Neutrophil (primary cell): Measurements from ENCODE around the gene MMAB.

ENCODE experiments used
- H3K27ac ChIP-seq: fragments of 200-600 bp; sonication (generic); 2 replicates; pipeline ENCODE4 v1.5.1; 2016; ENCODE audit warnings: mild to moderate bottlenecking, moderate library complexity
- H3K27me3 ChIP-seq: fragments of 200-600 bp; sonication (generic); 2 replicates; pipeline ENCODE4 v1.6.0; 2016; ENCODE audit warnings: mild to moderate bottlenecking
- H3K36me3 ChIP-seq: fragments of 200-600 bp; sonication (generic); 2 replicates; pipeline ENCODE4 v1.5.1; 2017
- H3K4me1 ChIP-seq, 2 experiments: fragments of 200-600 bp in 1 of 2; sonication (generic) in 1 of 2; 1 replicate in 1 of 2; 2 replicates in 1 of 2; pipeline versions ENCODE4 v1.5.1 to v1.6.1; 2013 to 2016; ENCODE audit warnings: low read depth in 1 of 2, low read length in 1 of 2, mild to moderate bottlenecking in 1 of 2, moderate library complexity in 1 of 2; ENCODE audit not compliant: control insufficient read depth in 1 of 2, insufficient read depth in 1 of 2
- H3K4me3 ChIP-seq, 2 experiments: fragments of 200-600 bp in 1 of 2; sonication (generic) in 1 of 2; 1 replicate in 1 of 2; 2 replicates in 1 of 2; pipeline ENCODE4 v1.5.1; 2013 to 2016; ENCODE audit warnings: low read depth in 1 of 2, low read length in 1 of 2, mild to moderate bottlenecking in 1 of 2, moderate library complexity in 1 of 2
- H3K9me3 ChIP-seq: fragments of 200-600 bp; sonication (generic); 2 replicates; pipeline ENCODE4 v1.5.1; 2016
- TF ChIP-seq, protein P1 (sequence below): fragments of 200-600 bp; sonication (generic); IDR thresholded peaks from 2 replicates; pipeline ENCODE4 v1.5.1; 2016; ENCODE audit warnings: antibody characterized with exemption

MMAB gene

GRCh38 chr12:109611223-109611622 is 37.9 kb upstream of the MMAB start:
- Histone ChIP-seq H3K9me3 (no peaks in the 10 kb centered on the region), H3K36me3 (no peaks in the 10 kb centered on the region), H3K4me3 (no peak overlapping the region), H3K27me3 (peaks cover 92% of the 10 kb centered on the region), H3K4me1 (no peaks in the 10 kb centered on the region), H3K27ac (no peak overlapping the region)
- TF ChIP-seq, protein P1, sequence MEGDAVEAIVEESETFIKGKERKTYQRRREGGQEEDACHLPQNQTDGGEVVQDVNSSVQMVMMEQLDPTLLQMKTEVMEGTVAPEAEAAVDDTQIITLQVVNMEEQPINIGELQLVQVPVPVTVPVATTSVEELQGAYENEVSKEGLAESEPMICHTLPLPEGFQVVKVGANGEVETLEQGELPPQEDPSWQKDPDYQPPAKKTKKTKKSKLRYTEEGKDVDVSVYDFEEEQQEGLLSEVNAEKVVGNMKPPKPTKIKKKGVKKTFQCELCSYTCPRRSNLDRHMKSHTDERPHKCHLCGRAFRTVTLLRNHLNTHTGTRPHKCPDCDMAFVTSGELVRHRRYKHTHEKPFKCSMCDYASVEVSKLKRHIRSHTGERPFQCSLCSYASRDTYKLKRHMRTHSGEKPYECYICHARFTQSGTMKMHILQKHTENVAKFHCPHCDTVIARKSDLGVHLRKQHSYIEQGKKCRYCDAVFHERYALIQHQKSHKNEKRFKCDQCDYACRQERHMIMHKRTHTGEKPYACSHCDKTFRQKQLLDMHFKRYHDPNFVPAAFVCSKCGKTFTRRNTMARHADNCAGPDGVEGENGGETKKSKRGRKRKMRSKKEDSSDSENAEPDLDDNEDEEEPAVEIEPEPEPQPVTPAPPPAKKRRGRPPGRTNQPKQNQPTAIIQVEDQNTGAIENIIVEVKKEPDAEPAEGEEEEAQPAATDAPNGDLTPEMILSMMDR: no peak

- H3K4me3 ChIP-seq: no peak overlapping the region
- no peaks in the 10 kb centered on the region for H3K4me1 ChIP-seq
- H3K9me3 ChIP-seq: no peaks in the 10 kb centered on the region
- H3K36me3 ChIP-seq: no peaks in the 10 kb centered on the region
- TF ChIP-seq, protein P1: no peak
- peaks cover 94% of the 10 kb centered on the region for H3K27me3 ChIP-seq
- H3K27ac ChIP-seq: no peak overlapping the region
These were observed 37.2 kb upstream of the MMAB start for GRCh38 chr12:109610523-109610922.

DNA sequence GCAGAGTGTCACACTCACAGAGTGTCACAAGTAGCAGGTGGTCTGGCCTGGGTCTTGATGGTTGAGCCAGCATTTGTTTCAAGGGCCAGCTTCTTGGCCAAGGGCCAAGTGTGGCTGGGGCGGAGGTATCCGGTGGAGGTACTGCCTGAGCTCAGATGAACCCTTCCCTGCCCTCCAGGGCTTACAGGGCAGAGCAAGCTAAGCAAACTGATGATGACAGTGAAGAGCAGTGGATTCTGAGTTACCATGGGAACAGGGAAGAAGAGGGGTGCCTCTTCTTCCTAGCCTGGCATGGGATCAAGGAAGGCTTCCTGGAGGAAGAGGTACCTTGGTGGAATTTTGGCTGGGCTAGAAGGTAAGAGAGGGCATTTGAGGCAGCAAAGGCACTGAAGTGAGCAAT is 36.0 kb upstream of the MMAB start:
- no peaks in the 10 kb centered on the region for H3K4me1 ChIP-seq
- H3K27ac ChIP-seq: no peak overlapping the region
- peaks cover 93% of the 10 kb centered on the region for H3K27me3 ChIP-seq
- H3K9me3 ChIP-seq: no peaks in the 10 kb centered on the region
- TF ChIP-seq, protein P1: no peak
- no peaks in the 10 kb centered on the region for H3K36me3 ChIP-seq
- no peak overlapping the region for H3K4me3 ChIP-seq

DNA sequence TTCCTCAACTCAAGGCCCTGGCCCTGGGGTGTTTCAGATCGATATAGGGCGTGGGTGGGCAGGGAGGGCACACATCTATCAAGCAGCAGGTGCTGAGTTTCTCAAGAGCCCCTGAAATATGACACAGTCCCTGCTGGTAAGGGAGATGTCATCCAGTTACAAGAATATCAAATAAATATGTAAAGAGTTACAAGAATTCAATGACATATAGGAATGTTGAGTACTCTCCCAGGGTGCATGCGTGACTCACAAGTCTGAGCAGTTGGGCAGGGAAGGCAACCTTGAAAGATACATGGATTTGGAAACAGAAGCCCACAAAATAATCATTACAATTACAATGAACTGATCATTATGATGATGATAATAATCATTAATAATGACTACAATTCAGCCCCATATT is 35.5 kb upstream of the MMAB start:
- peaks cover 93% of the 10 kb centered on the region for H3K27me3 ChIP-seq

GRCh38 chr12:109608270-109608669 is 35.0 kb upstream of the MMAB start:
- H3K4me1 ChIP-seq: no peaks in the 10 kb centered on the region
- no peaks in the 10 kb centered on the region for H3K9me3 ChIP-seq
- TF ChIP-seq, protein P1: no peak
- H3K4me3 ChIP-seq: no peak overlapping the region
- H3K36me3 ChIP-seq: no peaks in the 10 kb centered on the region
- peaks cover 93% of the 10 kb centered on the region for H3K27me3 ChIP-seq
- no peak overlapping the region for H3K27ac ChIP-seq

More for the DNA sequence above, 35.5 kb upstream of the MMAB start:
- Histone ChIP-seq H3K4me3 (no peak overlapping the region), H3K36me3 (no peaks in the 10 kb centered on the region), H3K27ac (no peak overlapping the region), H3K4me1 (no peaks in the 10 kb centered on the region), H3K9me3 (no peaks in the 10 kb centered on the region)
- TF ChIP-seq, protein P1: no peak

- H3K4me3 ChIP-seq: no peak overlapping the region
- TF ChIP-seq, protein P1: no peak
- no peaks in the 10 kb centered on the region for H3K9me3 ChIP-seq
- no peak overlapping the region for H3K27ac ChIP-seq
- H3K27me3 ChIP-seq: peaks cover 92% of the 10 kb centered on the region
- no peaks in the 10 kb centered on the region for H3K4me1 ChIP-seq
- H3K36me3 ChIP-seq: no peaks in the 10 kb centered on the region
These were observed 34.3 kb upstream of the MMAB start for GRCh38 chr12:109607618-109608017.
